ENCODE measurements around the gene GSTM4. TPM values are rescaled to one million over a fixed set of nuclear protein-coding genes. Genes with fewer than 3 reads are reported as not detected.
A peak's percentile ranks its signal among the peaks of the same experiment; 100 is the strongest.

GSTM4 gene
- total and polyA plus RNA-seq, 2 experiments from 2014 or later, result 12.8 to 12.9 TPM

GRCh38 chr1:109639841-109640184 lies 16.1 kb upstream of the GSTM4 start:
- Mint-ChIP-seq H3K9me3 (no peaks in the 10 kb centered on the region), H3K27me3 (ENCODE audit: insufficient read depth, low read depth, poor library complexity) (peaks cover 17% of the 10 kb centered on the region), H3K4me1 (peaks cover 22% of the 10 kb centered on the region), H3K27ac (no peak overlapping the region), H3K4me3 (no peak overlapping the region), H3K36me3 (ENCODE audit: low read depth) (no peaks in the 10 kb centered on the region)
- no peak overlapping the region for H3K4me2 ChIP-seq
- ATAC-seq (no peak; the same call in 1 of the 3 replicates), DNase-seq (ENCODE audit: low spot score) (no peak)
- no peaks in the 10 kb centered on the region; the same call in 1 of the 2 replicates for H4K20me1 ChIP-seq (replicated peaks; ENCODE audit: insufficient read depth)
- peak overlapping the region; percentile 86 for H2AFZ ChIP-seq
- peaks cover 10% of the 10 kb centered on the region for H3K4me1 ChIP-seq (ENCODE audit: insufficient read depth)
- H3K79me2 ChIP-seq (replicated peaks; ENCODE audit: insufficient read depth), result no peaks in the 10 kb centered on the region
- H3K27ac ChIP-seq (ENCODE audit: low read depth), result no peak overlapping the region
- H3K4me3 ChIP-seq, result no peak overlapping the region
- H3K27me3 ChIP-seq (ENCODE audit: insufficient read depth), result no peaks in the 10 kb centered on the region
- TF ChIP-seq POLR2AphosphoS5 (IDR thresholded peaks at IDR 0.05; ENCODE audit: low read depth) (no peak), JUNB (IDR thresholded peaks at IDR 0.05; ENCODE audit: unreplicated experiment) (no peak), NANOG (IDR thresholded peaks at IDR 0.05; ENCODE audit: borderline replicate concordance) (no peak), ZNF462 (CRISPR knock-in tag; IDR thresholded peaks at IDR 0.05) (no peak), REST (IDR thresholded peaks at IDR 0.05; ENCODE audit: unreplicated experiment) (no peak), EZH2phosphoT487 (IDR thresholded peaks at IDR 0.05; ENCODE audit: unreplicated experiment) (no peak)
- H3K9me2 ChIP-seq (ENCODE audit: insufficient read depth), result no peaks in the 10 kb centered on the region
- no peaks in the 10 kb centered on the region for H3K36me3 ChIP-seq (ENCODE audit: insufficient read depth)
- 0 out of 2 replicates have a peak, but pooled peaks cover 8% of the 10 kb centered on the region for H3F3A ChIP-seq (replicated peaks; ENCODE audit: low read depth)
